Measurements from ENCODE around the gene TRIM2.

Gene TRIM2

DNA sequence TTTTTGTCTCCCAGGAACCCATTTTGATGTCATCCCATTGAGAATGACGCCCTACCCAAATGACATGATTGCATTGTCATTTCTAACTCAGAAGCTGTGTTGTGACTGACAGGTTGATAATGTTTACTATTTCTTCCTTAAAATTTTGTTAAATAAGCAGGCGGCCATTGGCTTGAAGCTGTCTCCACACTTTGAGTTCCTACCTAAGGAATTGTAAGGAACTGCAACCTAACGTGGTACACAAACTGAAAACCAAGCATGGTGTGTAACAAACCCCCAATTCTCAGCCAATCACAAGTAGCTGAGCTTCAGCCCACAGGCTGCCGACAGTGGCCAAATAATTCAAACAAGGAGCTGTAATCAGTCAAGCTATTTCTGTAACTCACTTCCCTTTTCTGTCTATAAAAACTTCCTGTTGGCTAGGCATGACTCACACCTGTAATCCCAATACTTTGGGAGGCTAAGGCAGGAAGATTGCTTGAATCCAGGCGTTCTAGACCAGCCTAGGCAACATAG, 137.4 kb downstream of the TRIM2 start:
- FAIRE-seq = no peak

DNA sequence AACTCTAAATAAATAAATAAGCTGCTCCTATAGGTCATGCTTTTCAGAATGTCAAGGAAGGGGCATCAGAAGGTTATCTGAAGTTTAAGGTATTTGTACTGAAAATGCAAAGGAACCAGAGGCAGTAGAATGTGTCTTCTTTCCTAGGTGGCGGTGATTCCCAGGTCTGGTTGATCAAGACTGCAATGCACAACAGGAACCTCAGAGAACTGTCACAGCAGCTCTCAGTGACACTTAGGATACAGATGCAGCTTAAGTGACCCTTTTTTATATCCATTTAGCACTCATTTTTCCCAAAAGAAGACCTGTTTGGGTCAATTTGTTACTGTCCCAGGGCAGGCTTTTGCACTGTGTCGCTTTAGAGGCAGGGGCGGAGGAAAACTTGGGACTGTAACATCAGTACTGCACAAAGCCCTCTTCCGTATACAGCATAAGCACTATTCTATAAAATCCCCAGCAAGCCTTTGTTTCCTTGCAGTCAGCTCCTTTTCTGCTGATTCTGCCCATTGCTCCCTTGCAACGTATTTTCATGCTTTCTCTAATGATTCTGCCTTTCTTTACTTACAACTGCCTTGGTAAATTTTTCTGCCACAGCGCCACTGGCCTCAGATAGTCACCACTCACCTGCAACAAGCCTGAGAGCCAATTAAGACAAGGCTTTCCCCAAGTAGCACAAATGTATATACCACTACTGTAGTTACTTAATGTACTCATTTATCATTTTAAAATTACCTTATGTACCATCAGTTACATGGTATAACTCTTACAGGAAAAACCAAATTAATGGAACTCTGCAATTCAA, 138.7 kb downstream of the TRIM2 start:
- FAIRE-seq = no peak

DNA sequence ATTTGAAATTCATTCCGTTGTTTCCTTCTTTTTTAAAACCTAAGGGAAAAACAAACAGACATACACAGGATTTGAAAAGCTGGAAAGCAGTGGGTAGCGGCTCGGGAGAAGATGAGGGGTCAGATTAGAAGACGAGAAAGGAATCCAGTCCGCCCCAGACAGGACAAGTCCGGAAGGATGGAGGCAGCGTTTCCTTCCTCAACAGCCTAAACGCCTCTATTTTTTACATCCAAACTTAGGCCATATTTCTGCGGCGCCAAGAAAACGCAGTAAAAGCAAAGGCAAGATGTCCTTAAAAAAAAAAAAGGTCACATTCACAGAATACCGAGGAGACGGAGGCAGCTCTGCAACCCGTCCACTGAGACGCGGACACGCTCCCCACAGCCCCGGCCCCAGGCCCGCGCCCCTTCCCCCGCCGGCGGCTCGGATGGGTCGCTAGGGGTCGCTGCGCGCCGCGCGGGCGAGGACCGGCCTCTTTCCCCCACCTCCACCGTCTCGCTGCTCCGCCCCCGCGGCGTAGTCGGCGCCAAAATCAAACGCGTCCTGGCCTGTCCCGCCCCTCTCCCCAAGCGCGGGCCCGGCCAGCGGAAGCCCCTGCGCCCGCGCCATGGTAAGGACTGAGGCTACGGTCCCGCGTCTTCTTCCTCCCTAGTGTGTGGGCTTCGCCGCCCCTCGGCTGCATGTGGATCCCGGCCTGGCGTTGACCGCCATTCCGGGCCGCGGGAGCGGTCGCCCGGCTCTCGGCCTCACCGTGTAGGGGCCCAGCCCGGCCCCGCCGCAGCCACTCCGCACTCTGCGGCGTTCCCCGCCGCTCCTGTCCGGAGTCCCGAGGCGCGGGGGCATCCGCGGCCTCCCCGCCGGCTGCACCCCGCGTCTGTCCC, 140.1 kb downstream of the TRIM2 start, which contains the start of gene MND1:
Gene MND1, plus strand, starts transcription at position 558 of the 881 bp plus-strand sequence. Its CDS starts 50 bp downstream, at position 608.
- no peak for FAIRE-seq

DNA sequence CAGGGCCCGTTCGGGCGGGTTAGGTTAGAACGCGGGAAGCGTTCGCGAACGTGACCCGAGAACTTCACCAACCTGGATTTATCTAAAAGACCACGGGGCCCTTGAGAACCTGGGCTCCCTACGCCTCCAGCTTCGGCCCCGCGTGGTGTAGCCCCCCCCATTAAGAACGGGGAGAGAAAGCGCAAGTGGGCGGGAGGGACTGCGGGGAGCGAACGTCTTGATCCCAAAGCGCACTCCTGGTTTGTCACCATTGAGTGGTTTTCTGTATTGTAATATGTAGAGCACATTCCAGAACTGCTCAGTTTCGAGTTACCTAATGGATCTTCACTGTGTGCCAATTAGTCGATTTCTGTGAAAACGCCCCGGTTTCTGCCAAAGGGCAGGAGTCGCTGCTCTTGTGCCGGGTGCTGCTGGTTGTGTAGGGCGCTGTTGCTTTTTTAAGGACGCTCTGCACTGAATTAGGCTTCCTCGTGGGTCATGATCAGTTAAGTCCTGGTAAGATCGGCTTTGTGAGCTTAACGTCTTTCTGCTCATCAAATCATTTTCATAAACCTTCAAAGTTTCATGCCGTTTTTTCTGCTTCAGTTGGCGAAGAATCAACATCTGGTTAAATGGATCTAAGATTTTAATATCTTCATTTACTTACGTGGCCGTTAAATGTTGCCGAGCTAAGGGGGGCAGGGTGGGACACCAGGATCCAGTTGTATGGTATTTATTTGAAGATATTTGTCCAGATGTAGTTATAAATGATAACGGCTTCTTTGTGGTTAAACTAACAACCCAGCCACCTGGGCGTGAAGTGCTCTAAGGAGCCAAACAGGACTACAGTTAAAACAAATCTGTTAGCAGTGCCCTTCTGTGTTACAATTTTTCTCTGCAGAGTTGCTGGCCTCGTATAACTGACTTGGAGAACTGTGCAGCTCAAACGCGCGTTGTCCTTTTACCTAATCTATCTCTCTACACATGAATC, 141.1 kb downstream of the TRIM2 start:
- no peak for FAIRE-seq

DNA sequence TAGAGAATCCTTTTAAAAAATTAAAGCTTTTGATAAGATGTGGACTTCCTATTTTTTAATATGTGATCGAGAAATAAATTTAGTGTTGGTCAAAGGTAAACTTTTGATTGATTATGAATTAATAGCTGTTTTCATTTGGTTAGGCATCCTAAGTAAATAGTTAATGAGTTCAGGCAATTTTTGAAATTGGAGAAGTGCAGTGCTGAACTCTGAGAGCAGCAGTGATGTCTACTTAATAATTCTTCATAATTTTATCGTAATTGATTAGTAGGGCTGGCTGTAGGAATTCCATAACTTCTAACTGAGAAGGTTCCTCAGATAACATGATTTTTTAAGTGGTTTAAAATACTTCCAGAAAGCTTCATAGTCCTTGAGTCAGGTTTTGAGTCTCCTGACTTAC, 141.8 kb downstream of the TRIM2 start:
- no peak for FAIRE-seq

DNA sequence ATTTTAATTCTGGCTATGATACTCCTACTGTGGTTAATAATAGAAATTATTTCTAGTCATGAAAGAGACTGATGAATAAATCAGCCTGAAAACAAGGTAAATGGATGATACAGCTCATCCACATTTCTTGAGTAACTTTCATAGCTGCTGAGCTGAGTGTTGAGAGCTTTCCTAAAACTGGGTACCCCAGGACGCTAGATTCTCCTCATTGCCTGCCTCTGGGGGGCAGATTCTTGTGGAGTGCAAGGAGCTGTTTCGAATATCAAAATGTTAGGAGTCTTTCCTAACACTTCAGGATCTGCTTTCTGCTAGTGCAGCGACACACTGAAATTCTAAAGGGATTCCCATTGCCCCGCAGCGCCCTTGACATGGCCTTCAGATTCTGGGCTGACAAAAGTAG, 142.3 kb downstream of the TRIM2 start:
- no peak for FAIRE-seq

DNA sequence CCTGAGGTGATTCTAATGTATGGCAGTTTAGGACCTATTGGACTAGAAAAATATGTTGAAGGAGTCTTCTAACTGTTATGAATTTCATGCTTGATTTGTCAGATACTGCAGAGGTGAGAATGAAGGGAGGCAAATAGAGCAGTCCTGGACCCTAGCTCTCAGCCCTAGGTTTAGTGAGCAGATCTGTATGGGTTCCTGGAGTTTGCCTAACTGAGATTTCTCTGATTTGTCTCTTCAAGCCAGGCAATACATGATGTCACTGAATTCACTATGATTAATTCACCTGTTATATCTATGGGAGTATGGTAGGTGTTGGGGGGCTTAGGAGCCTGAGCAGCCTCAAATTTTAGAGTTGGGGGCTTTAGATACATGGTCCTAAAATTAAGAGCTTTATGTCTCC, 142.9 kb downstream of the TRIM2 start:
- FAIRE-seq = no peak

DNA sequence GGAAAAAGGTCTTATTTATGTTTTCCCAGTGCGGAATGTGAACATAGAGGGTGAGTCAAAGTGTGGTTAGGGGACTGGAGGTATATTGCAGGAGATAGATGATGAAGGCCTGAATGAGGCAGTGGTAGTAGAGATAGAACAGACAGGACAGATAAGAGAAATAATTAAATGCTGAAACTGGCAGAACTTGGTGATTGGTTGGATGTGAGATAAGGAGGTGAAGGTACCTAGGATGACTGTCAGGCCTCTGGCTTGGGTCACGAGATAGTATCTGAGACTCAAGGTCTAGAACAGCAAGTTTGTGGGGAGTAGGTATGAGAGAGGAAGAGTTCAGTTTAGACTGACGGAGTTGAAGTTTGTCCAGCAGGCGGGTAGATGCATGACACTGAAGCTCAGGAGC, 143.8 kb downstream of the TRIM2 start:
- no peak for FAIRE-seq

DNA sequence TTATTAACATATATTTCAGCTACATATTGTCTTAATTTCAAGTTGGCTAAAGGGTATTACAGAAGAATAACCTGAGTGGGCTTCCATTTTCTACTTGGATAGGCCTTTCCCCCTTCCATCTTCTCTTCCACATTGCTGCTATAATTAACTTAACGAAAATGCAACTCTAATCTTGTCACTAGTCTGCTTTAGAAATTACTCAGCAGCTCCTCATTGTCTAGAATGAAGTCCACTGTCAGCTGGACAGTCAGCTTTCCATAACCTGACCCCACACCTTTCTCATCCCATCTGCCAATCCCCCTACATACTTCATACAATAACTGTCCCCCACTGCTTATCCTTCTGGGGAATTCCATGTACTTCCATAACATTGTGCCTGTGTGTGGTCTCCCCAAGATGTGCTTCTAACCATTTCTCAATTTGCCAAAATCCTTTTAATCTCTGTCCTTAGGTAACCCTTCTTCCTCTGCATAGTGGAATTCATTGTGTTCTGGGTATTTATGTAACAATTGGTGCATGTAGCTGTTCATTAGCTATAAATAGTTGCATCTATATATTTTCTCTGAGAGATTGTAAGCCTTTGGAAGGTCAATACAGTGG, 145.1 kb downstream of the TRIM2 start:
- no peak for FAIRE-seq

DNA sequence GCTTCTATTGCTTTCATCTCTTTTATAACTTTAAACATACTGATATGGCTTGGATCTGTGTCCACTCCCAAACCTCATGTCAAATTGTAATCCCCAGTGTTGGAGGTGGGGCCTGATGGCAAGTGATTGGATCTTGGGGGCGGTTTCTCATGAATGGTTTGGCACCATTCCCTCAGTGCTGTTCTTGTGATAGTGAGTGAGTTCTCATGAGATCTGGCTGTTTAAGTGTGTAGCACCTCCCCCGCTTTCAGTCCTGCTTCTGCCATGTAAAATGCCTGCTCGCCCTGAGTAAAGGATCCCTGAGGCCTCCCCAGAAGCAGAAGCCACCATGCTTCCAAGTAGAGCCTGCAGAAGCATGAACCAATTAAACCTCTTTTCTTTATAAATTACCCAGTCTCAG, 157.9 kb downstream of the TRIM2 start:
- no peak for FAIRE-seq

DNA sequence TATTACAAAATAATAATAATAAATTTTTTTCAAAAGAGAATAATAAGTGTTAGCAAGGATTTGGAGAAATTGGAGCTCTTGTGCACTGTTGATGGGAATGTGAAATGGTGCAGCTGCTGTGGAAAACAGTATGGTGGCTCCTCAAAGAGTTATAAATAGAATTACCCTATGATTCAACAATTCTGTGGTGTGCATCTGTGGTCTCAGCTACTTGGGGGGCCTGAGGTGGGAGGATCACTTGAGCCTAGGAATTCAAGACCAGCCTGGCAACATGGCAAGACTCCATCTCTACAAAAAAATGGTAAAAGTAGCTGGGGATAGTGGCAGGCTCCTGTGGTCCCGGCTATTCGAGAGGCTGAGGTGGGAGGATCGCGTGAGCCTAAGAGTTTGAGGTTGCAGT, 159.8 kb downstream of the TRIM2 start:
- FAIRE-seq = no peak

DNA sequence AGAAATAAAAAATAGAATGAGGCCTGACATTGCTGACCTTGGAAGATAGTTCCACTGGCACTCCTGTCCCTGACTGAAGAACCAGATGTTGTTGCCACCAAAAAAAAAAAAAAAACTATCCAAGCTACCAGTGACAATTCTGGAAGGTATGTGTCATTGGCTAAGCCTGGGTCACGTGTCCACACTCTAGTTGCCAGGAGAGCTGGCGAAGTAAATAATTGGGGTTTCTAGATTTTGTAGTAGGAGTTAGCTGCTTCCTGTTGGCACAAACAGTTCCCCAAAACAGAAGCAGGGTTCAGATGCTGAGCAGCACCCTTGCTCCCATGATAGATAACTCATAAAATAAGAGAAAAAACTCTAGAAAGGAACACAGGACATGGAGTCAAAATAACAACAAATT, 160.8 kb downstream of the TRIM2 start:
- no peak for FAIRE-seq

DNA sequence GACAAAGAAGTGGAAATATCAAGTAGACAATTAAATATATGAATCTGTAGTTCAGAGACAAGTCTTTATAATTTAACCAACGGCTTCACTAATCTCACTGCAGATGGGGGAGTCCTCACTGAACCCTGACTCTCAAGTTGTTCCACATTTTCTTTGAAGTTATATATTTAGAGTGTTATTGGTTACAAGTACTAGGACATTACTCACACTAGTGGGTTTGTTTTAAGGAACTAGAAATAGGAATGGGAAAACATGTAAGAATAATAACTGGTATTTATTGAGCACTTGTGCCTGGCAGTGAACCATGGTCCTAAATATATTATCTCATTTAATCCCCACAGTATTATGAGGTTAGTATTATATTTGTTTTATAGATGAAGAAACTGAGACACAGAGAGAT, 162.2 kb downstream of the TRIM2 start:
- no peak for FAIRE-seq

DNA sequence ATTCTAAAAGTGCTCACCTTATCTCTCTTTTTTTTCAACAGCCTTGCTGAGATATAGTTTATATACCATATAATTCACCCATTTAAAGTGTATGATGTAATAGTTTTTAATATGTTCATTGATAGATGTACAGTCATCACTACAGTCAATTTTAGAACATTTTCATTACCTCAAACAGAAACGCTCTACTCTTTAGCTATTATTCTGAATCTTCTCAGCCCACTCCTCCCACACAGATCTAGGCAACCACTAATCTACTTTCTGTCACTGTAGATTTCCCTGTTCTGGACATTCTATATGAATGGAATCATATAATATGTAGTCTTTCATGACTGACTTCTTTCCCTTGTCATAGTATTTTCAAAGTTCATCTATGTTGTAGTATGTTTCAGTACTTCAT, 162.8 kb downstream of the TRIM2 start:
- FAIRE-seq = no peak

DNA sequence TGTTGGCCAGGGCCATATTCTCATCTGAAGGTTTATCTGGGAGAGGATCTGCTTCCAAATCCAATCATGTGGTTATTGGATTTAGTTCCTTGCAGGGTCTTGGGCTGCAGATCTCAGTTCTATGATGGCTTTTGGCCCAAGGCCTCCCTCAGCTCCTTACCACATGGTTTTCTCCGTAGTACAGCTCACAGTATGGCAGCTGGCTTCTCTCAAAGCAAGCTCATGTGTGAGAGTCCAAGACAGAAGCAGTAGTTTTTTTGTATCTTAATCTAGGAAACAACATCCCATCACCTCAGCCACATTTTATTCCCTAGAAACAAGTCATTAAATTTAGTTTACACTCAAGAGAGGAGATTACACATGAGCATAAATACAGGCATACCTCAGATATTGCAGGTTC, 164.8 kb downstream of the TRIM2 start:
- no peak for FAIRE-seq

DNA sequence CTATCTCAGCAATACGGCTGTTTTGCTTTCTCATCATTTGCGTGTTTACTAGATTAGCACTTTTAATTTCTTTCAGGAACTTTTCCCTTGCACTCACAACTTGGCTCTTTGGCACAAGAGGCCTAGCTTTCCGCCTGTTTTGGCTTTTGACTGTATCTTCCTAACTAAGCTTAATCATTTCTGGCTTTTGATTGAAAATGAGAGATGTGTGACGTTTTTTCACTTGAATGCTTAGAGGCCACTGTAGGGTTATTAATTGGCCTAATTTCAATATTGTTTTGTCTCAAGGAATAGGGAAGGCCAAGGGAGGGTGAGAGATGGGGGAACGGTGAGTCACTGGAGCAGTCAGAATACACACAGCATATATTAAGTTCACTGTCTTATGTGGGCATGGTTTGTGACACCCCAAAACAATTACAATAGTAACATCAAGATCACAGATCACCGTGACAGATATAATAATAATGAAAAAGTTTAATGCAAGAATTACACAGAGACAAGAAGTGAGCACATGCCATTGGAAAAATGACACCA, 167.5 kb downstream of the TRIM2 start:
- FAIRE-seq = no peak

DNA sequence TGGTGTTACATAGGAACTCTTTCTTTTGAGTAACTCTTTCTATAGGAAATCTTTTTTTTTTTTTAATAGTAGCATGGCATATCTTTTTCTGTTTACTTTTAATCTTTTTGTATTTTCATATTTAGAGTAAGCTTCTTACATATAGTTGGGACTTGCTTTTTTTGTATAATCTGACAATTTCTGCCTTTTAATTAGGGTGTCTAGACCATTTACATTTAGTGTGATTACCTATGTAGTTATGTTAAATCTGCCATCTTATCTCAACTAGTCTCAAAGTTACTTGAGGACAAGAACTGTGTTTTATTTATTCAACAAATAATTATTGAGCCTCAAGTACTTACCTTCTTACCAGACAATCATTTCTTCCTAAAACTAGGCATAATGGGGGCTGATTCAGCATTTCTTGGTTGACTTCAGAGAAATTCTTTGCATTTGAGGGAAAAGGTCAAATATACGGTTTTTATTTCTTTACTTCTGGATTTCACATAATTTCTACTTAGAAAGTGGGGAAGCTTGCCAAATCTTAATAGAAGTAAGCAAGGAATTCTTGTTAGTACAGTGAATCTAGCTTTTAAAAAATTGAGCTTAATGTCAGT, 168.8 kb downstream of the TRIM2 start:
- FAIRE-seq = no peak

DNA sequence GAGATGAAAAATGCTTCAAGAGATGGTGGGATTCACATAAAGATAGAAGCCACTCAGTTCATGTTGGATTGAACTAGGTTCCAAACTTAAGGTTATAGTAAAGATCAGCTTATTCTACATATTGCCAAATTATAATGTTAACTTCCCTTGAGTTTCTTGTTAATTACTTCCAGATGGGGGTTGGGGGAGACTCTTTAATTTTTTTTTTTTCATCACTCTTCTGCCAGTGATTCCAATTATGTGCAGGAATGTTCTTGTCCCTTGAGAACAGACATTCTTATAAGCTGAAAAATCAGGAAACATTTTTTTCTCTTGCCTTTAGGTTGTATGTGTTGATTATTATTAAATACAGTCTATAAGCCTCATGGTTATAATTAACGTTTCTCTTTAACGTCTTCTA, 170.2 kb downstream of the TRIM2 start:
- FAIRE-seq = no peak

DNA sequence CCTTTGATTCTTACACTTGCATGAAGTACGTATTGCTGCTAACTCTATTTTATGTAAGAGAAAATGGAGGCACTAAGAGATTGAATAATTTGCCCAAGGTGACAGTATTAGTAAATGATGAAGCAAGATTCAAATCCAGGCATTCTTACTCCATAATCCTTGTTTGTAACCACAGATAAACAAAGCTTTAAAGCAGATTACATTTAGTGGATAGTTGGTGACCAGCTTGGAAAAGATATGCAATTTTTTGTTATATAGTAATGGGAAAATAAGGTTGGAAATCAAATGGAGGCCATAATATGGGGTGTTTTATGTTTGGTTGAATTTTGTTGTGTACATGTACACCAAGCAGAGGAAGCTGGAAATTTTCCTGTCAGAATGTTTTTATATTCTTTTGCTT, 171.1 kb downstream of the TRIM2 start:
- FAIRE-seq = no peak

DNA sequence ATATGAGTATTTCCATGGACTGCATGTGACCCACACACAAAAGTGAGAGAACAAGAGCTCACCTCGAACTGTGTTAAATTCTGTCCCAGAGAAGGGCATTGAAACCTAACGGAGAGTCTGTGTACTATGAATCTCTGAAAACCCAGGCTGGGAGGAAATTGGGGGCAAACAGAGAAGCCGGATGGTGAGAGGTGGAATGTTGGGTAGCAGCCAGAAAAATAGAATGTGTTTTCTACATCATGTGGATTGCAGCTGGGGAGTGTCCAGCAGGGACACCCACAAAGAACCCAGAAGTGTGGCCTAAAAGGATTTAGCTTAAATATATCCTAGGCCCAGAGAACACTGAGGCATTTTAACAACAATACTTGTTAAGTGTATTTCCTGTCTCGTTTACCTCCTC, 178.9 kb downstream of the TRIM2 start:
- no peak for FAIRE-seq

DNA sequence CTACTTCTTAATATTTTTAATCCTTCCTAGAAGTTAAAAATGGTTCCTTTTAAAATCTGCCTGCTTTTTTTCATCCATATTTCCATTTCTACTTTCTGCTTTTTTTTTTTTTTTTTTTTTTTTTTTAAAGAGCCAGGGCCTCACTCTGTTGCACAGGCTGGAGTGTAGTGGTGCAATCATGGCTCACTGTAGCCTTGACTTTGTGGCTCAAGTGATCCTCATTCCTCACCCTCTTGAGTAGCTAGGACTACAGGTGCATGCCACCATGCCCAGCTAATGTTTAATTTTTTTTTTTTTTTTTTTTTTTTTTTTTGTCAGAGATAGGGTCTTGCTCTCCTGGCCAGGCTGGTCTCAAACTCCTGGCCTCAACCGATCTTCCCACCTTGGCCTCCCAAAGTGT, 179.9 kb downstream of the TRIM2 start:
- FAIRE-seq = no peak

All from endometrium (tissue), 2 donors.